SK-N-SH (cell line): Measurements from ENCODE around the gene SLC14A1. TPM values are rescaled to one million over a fixed set of nuclear protein-coding genes. Genes with fewer than 3 reads are reported as not detected.

Source experiments
- CTCF ChIA-PET: fragments of 300-600, 350-600 bp; formaldehyde crosslinking; extraction: SDS; loops from one replicate; lab custom pipeline; 2021; lab: Yijun Ruan, JAX
- POLR2A ChIA-PET: fragments of 350-600 bp; sonication (Branson Sonifier 250); formaldehyde crosslinking; extraction: SDS; loops from one replicate; lab custom pipeline; 2020; ENCODE audit warnings: antibody characterized with exemption, inconsistent platforms; lab: Yijun Ruan, JAX
- DNase-seq: peaks from one replicate; pipeline ENCODE4 v3.0.0; 2012
- H2AFZ ChIP-seq: fragments of 200-600 bp; sonication (generic); 2 replicates; pipeline ENCODE4 v1.8.1; 2016; ENCODE audit warnings: antibody characterized with exemption, mild to moderate bottlenecking, low read depth
- H3F3A ChIP-seq: fragments of 200-600 bp; sonication (generic); replicated peaks from 2 replicates; pipeline ENCODE3; 2016; ENCODE audit warnings: antibody characterized with exemption, mild to moderate bottlenecking; ENCODE audit not compliant: insufficient read depth
- H3K27ac ChIP-seq, 2 experiments: fragments of 200-500 bp in 1 of 2; fragments of 200-600 bp in 1 of 2; sonication (Bioruptor generic) in 1 of 2; sonication (generic), shearing (Covaris generic) in 1 of 2; 2 replicates each; pipeline versions ENCODE4 v1.5.1 to v1.6.1; 2014 to 2016; ENCODE audit warnings: low read depth in 2 of 2, inconsistent platforms in 1 of 2, low read length in 1 of 2, mild to moderate bottlenecking in 1 of 2, mixed read lengths in 1 of 2
- H3K27me3 ChIP-seq: fragments of 200-600 bp; sonication (generic), shearing (Covaris generic); 2 replicates; pipeline ENCODE4 v1.6.1; 2016; ENCODE audit warnings: mixed run types; ENCODE audit not compliant: insufficient read depth
- H3K36me3 ChIP-seq, 2 experiments: fragments of 200-500 bp in 1 of 2; fragments of 200-600 bp in 1 of 2; sonication (Bioruptor generic) in 1 of 2; sonication (generic) in 1 of 2; replicated peaks in 1 of 2; 2 replicates each; pipeline versions ENCODE3 to v1.5.1; 2014 to 2016; ENCODE audit warnings: low read length in 1 of 2, mild to moderate bottlenecking in 1 of 2; ENCODE audit not compliant: insufficient read depth in 2 of 2, control insufficient read depth in 1 of 2
- H3K4me1 ChIP-seq, 2 experiments: fragments of 200-500 bp in 1 of 2; fragments of 200-600 bp in 1 of 2; sonication (Bioruptor generic) in 1 of 2; sonication (generic), shearing (Covaris generic) in 1 of 2; 2 replicates each; pipeline versions ENCODE4 v1.5.1 to v1.6.1; 2014 to 2016; ENCODE audit warnings: low read depth in 1 of 2, low read length in 1 of 2, mixed run types in 1 of 2; ENCODE audit not compliant: insufficient read depth in 2 of 2, control insufficient read depth in 1 of 2
- H3K4me2 ChIP-seq: fragments of 200-600 bp; sonication (generic), shearing (Covaris generic); 2 replicates; pipeline ENCODE4 v1.6.1; 2017; ENCODE audit warnings: mixed run types
- H3K4me3 ChIP-seq, 2 experiments: fragments of 200-500 bp in 1 of 2; fragments of 200-600 bp in 1 of 2; sonication (Bioruptor generic) in 1 of 2; sonication (generic), shearing (Covaris generic) in 1 of 2; 2 replicates each; pipeline versions ENCODE4 v1.5.1 to v1.8.1; 2014 to 2016; ENCODE audit warnings: low read depth in 2 of 2, inconsistent platforms in 1 of 2, low read length in 1 of 2, mild to moderate bottlenecking in 1 of 2, mixed read lengths in 1 of 2, moderate library complexity in 1 of 2
- H3K79me2 ChIP-seq: fragments of 200-600 bp; sonication (generic); 2 replicates; pipeline ENCODE4 v1.8.1; 2017; ENCODE audit warnings: mild to moderate bottlenecking; ENCODE audit not compliant: insufficient read depth
- H3K9ac ChIP-seq: fragments of 200-600 bp; sonication (generic); 2 replicates; pipeline ENCODE4 v1.6.1; 2017; ENCODE audit warnings: mixed run types
- H3K9me2 ChIP-seq: fragments of 200-600 bp; sonication (generic); 2 replicates; pipeline ENCODE4 v1.6.1; 2017; ENCODE audit warnings: mixed run types
- H3K9me3 ChIP-seq: fragments of 200-600 bp; sonication (generic); 2 replicates; pipeline ENCODE4 v1.6.1; 2017; ENCODE audit warnings: mixed run types, mild to moderate bottlenecking, moderate library complexity
- H4K20me1 ChIP-seq: fragments of 200-600 bp; sonication (generic); 2 replicates; pipeline ENCODE4 v1.6.1; 2017; ENCODE audit warnings: mild to moderate bottlenecking, mixed run types; ENCODE audit not compliant: insufficient read depth
- CTCF ChIP-seq: fragments of 200-600 bp; sonication (generic); IDR thresholded peaks from 2 replicates; pipeline ENCODE4 v1.6.1; 2017; ENCODE audit warnings: antibody characterized with exemption, mild to moderate bottlenecking, moderate library complexity
- ELF1 ChIP-seq: IDR thresholded peaks from 2 replicates; pipeline ENCODE4 v1.4.0; 2012
- JUND ChIP-seq: IDR thresholded peaks from 2 replicates; pipeline ENCODE4 v1.4.0; 2012
- MXI1 ChIP-seq: IDR thresholded peaks from 2 replicates; pipeline ENCODE4 v1.6.1; 2012; ENCODE audit warnings: mild to moderate bottlenecking, low read depth, low read length, improper control_type of control experiment
- NRF1 ChIP-seq: IDR thresholded peaks from 2 replicates; pipeline ENCODE4 v1.6.1; 2012; ENCODE audit warnings: low read depth, mild to moderate bottlenecking, low read length
- PBX3 ChIP-seq: IDR thresholded peaks from 2 replicates; pipeline ENCODE4; 2012
- RAD21 ChIP-seq: IDR thresholded peaks from 2 replicates; pipeline ENCODE4 v1.6.1; 2012; ENCODE audit warnings: mild to moderate bottlenecking, low read length
- REST ChIP-seq: IDR thresholded peaks from 2 replicates; pipeline ENCODE4 v1.6.1; 2012; ENCODE audit warnings: mild to moderate bottlenecking, low read depth, low read length, moderate library complexity
- RXRA ChIP-seq: IDR thresholded peaks from 2 replicates; pipeline ENCODE4 v1.4.0; 2012; ENCODE audit warnings: low read depth, mild to moderate bottlenecking, borderline replicate concordance
- polyA plus RNA-seq, 3 experiments: library from polyadenylated mRNA; depleted of rRNA; stranded (reverse); fragments of >200 nt; gene quantifications; 2 replicates each; pipeline ENCODE4 v1.2.3, GENCODE V29; 2012

SLC14A1 gene
- polyA plus RNA-seq, 1 of the 3 experiments (the other 2 are of a cell fraction) = 2.4 TPM

- TF ChIP-seq REST = no peak
- no peak for TF ChIP-seq MXI1
- no peak for TF ChIP-seq RXRA
- TF ChIP-seq JUND = no peak
- TF ChIP-seq PBX3 = no peak
- TF ChIP-seq NRF1 = no peak
- no peak for TF ChIP-seq ELF1
Measured at GRCh38 chr18:45734944-45735343, 11.0 kb downstream of the SLC14A1 start (continued).

GRCh38 chr18:45738660-45739059 is 14.7 kb downstream of the SLC14A1 start:
- Histone ChIP-seq H3K4me3 (no peak overlapping the region), H2AFZ (no peak overlapping the region), H3K9ac (no peak overlapping the region), H3K4me1 (peaks cover 0 to 4% of the 10 kb centered on the region in 2 experiments; a peak in 1 of 4 replicates), H3K27me3 (no peaks in the 10 kb centered on the region), H3K4me2 (no peak overlapping the region), H3K36me3 (no peaks in the 10 kb centered on the region), H3K9me2 (no peaks in the 10 kb centered on the region), H3K27ac (no peak overlapping the region), H3F3A (no peaks in the 10 kb centered on the region), H3K79me2 (no peaks in the 10 kb centered on the region), H3K9me3 (no peaks in the 10 kb centered on the region), H4K20me1 (no peaks in the 10 kb centered on the region)
- TF ChIP-seq RAD21 (peak; percentile 13; the same call in 1 of the 2 replicates), CTCF (0 out of 2 replicates have a peak, but pooled peaks have one; percentile 7), MXI1 (no peak)
- no peak for DNase-seq
- ChIA-PET CTCF (interaction anchor here (0.7 to 3.5 kb wide), 6 partner anchors 9 to 1256 kb away, joined by 3 to 20 read pairs (median 4); partner anchors contain the start of gene SLC14A1), POLR2A (no interaction called here)
